Cardiac muscle cell (in vitro differentiated cells and primary cell): Measurements from ENCODE around the gene NNMT. TPM values are rescaled to one million over a fixed set of nuclear protein-coding genes. Genes with fewer than 3 reads are reported as not detected.
A peak's percentile ranks its signal among the peaks of the same experiment; 100 is the strongest.

ENCODE experiments used
- DNase-seq, 2 donors: peaks; one replicate each; pipeline versions ENCODE4 v3.0.0 to v3.0.0-alpha.2; 2010 to 2017; ENCODE audit warnings: low read depth in 1 of 2, low spot score in 1 of 2
- H3K27ac ChIP-seq: fragments of 200-600 bp; sonication (generic); 2 replicates; pipeline ENCODE4 v1.5.1; 2016
- H3K27me3 ChIP-seq: fragments of 200-600 bp; sonication (generic); 2 replicates; pipeline ENCODE4 v1.6.0; 2016; ENCODE audit warnings: control low read depth
- H3K36me3 ChIP-seq: fragments of 200-600 bp; sonication (generic); 2 replicates; pipeline ENCODE4 v1.5.1; 2016; ENCODE audit warnings: control low read depth
- H3K4me1 ChIP-seq: fragments of 200-600 bp; sonication (generic); 2 replicates; pipeline ENCODE4 v1.8.1; 2017; ENCODE audit warnings: low read depth, mild to moderate bottlenecking, mixed run types
- H3K4me3 ChIP-seq: fragments of 200-600 bp; sonication (generic); 2 replicates; pipeline ENCODE4 v1.5.1; 2016; ENCODE audit warnings: mild to moderate bottlenecking
- H3K9me3 ChIP-seq: fragments of 200-600 bp; sonication (generic); 2 replicates; pipeline ENCODE4 v1.5.1; 2017; ENCODE audit warnings: low read depth, mild to moderate bottlenecking, control low read depth
- CTCF ChIP-seq: IDR thresholded peaks from 2 replicates; pipeline ENCODE4 v1.5.1; 2012; ENCODE audit warnings: low read depth, mild to moderate bottlenecking, low read length
- polyA plus RNA-seq: library from polyadenylated mRNA; unstranded; fragments of >200 nt; fragmentation: Nextera tagmentation; extraction: Ambion mirVana; gene quantifications from 2 replicates; pipeline ENCODE4 v1.2.1, GENCODE V29; 2016
- total RNA-seq: library from RNA; depleted of rRNA; stranded (reverse); fragments of >200 nt; gene quantifications from 2 replicates; pipeline ENCODE4 v1.2.3, GENCODE V29; 2016

Gene NNMT
- total and polyA plus RNA-seq, 2 experiments from 2014 or later: 2.0 TPM; not detected in 1

- Histone ChIP-seq H3K4me1 (no peaks in the 10 kb centered on the region), H3K27ac (no peak overlapping the region), H3K27me3 (no peaks in the 10 kb centered on the region), H3K36me3 (no peaks in the 10 kb centered on the region), H3K9me3 (no peaks in the 10 kb centered on the region), H3K4me3 (no peak overlapping the region)
- no peak for DNase-seq
- no peak for TF ChIP-seq CTCF
Observed at GRCh38 chr11:114304065-114304464, 7.9 kb downstream of the NNMT start.

GRCh38 chr11:114304969-114305368 is 8.8 kb downstream of the NNMT start:
- no peaks in the 10 kb centered on the region for H3K4me1 ChIP-seq
- H3K4me3 ChIP-seq: no peak overlapping the region
- peak in 1 of 2 donors; percentile 46 for DNase-seq
- no peak for TF ChIP-seq CTCF
- no peaks in the 10 kb centered on the region for H3K36me3 ChIP-seq
- H3K9me3 ChIP-seq: no peaks in the 10 kb centered on the region
- no peaks in the 10 kb centered on the region for H3K27me3 ChIP-seq
- no peak overlapping the region for H3K27ac ChIP-seq

- H3K27ac ChIP-seq: no peak overlapping the region
- no peak overlapping the region for H3K4me3 ChIP-seq
- no peaks in the 10 kb centered on the region for H3K9me3 ChIP-seq
- H3K4me1 ChIP-seq: no peaks in the 10 kb centered on the region
- TF ChIP-seq CTCF: no peak
- peak in 1 of 2 donors; percentile 98 for DNase-seq
- no peaks in the 10 kb centered on the region for H3K27me3 ChIP-seq
- no peaks in the 10 kb centered on the region for H3K36me3 ChIP-seq
Observed at GRCh38 chr11:114307524-114308203, 11.5 kb downstream of the NNMT start.

GRCh38 chr11:114308689-114309089 is 12.5 kb downstream of the NNMT start:
- H3K4me1 ChIP-seq: no peaks in the 10 kb centered on the region
- no peak overlapping the region for H3K4me3 ChIP-seq
- peak in 1 of 2 donors; percentile 89 for DNase-seq
- no peaks in the 10 kb centered on the region for H3K9me3 ChIP-seq
- H3K27me3 ChIP-seq: no peaks in the 10 kb centered on the region
- no peak overlapping the region for H3K27ac ChIP-seq
- no peak for TF ChIP-seq CTCF
- no peaks in the 10 kb centered on the region for H3K36me3 ChIP-seq

- Histone ChIP-seq H3K4me3 (no peak overlapping the region), H3K27ac (no peak overlapping the region), H3K4me1 (no peaks in the 10 kb centered on the region)
Observed at GRCh38 chr11:114309517-114309916, 13.3 kb downstream of the NNMT start.

More at GRCh38 chr11:114309517-114309916, 13.3 kb downstream of the NNMT start:
- peak in 1 of 2 donors; percentile 53 for DNase-seq
- Histone ChIP-seq H3K9me3 (no peaks in the 10 kb centered on the region), H3K36me3 (no peaks in the 10 kb centered on the region), H3K27me3 (no peaks in the 10 kb centered on the region)
- TF ChIP-seq CTCF: no peak
